ENCODE measurements around the gene PLEKHA8.

Gene PLEKHA8

DNA sequence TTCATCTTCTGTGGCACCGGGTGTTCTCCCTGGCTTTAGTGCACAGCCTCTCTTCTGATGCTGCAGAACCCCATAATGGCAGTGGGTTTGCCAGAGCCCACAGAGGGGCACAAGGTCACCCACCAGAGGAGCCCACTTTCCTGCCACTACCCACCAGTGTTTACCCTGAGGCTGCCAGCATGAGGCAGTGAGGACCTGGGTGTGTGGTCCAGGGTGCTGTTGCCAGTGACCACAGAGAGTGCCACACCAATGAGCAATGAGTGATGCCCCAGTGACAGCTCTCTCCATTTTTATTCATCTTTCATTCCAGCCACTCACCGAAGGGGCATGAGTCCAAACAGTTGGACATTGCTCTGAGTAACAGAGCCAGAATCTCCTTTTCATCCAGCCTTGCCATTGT, 141.4 kb downstream of the PLEKHA8 start:
- DNase-seq (ENCODE audit: low read depth) = no peak

DNA sequence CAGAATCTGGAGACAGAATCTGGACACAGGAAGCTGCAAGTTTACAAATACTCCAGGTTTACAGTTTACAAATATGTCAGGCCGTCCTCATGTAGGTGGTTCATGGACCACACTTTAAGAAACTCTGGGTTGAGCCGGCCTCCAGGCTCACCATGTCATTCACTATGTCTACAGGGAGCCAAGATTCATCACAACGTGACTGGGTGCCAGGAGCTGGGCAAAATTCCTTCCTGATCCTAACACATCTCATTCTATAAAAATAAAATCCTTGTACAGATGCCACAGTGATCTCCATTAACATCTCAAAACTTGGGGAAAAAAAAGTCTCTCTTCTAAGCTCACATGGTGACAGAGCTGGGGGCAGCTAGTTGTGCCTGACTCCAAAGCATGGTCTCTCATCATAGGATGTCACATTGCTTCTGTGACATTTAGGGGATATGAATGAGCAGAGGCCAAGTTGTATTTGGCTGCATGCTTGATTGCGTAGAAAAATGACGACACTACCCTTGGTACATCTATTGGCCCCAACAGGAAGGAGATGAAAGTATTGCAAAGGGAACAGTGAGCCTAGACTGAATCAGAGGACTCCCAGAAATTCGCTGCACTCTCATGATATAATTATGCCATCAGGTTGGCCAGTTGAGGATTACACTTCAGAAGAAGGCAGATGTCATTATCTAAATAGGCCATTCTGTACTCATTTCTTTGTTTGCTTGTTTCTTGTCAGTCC, 142.4 kb downstream of the PLEKHA8 start:
- DNase-seq (ENCODE audit: low read depth) = no peak

DNA sequence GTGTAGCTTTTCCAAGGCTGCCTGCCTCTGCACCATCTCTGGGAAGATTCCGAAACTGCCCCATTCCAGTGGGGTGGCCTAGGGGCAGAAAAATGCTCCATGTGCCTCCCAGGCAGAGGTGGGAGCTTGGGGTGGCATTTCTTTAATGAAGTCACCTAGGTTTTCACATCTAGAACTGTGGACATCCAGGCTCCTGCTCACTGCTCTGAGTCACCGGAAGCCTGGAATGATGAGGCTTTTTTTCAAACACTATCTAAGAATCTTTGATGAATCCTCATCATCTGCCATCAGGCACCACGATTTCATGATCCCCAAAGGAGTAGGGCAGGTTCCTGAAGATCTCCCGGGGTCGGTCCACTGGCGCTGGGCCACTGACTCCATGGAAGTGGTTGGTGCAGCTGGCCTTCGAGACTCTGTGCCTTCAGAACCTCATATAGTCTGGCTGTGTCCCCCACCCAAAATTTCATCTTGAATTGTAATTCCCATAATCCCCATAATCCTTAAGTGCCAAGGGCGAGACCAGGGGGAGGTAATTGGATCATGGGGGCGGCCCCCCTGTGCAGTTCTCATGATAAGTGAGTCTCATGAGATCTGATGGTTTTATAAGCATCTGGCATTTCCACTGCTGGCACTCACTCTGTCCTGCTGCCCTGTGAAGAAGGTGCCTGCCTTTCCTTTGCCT, 143.7 kb downstream of the PLEKHA8 start:
- DNase-seq (ENCODE audit: low read depth) = no peak

DNA sequence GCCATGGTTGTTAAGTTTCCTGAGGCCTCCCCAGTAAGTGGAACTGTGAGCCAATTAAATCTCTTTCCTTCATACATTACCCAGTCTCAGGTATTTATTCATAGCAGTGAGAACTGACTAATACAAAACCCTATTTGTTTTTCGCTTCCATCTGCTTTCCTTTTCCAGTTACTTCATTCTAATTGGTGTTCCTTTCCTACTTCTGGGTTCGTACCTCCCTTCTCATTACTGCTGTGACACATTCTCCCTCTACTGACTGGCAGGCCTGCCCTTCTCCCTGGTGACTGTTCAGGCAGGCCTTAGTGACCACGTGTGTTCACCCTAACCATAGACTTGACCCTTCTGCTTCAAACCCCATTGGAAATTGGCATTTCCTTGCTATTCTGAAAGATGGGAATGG, 144.2 kb downstream of the PLEKHA8 start:
- DNase-seq (ENCODE audit: low read depth) = no peak

DNA sequence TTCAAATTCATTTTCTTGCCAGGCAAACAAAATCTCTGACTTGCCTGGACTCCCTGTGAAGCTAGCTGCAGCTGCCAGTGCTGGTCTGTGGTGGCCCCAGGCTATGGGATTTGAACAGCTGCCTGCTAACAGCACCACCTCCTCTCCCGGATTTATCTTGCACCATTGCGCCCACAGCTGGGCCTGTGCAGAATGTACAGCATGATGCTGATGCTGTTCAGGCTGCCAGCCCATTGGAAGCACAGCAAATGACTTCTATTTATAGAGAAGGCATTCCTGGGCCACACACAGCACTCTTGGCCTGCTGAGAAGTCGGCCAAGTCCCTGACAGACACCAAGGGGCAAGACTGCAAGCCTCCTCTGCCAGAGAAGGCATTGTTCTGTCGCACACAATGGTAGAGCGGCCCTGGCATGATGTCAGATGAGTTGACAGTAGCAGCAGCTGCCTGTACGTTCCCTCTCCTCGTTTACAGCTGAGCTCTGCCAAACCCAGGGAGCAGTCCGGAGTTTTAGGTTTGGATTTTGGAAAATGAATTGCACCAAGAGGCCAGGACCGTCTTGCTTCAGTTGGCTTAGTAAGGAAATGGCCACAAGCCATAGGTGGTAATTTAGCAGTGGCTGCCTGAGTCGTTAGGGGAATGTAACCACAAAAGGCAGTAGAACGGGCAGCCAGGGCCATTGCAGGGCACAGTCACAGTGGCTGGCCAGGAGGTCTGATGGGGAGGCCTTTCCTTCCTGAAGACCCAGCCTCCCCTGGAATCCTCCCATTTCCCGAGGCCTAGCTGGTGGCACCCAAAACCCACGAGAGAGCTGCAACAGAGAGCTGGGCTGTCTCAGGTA, 145.1 kb downstream of the PLEKHA8 start:
- DNase-seq (ENCODE audit: low read depth) = peak; percentile 91

DNA sequence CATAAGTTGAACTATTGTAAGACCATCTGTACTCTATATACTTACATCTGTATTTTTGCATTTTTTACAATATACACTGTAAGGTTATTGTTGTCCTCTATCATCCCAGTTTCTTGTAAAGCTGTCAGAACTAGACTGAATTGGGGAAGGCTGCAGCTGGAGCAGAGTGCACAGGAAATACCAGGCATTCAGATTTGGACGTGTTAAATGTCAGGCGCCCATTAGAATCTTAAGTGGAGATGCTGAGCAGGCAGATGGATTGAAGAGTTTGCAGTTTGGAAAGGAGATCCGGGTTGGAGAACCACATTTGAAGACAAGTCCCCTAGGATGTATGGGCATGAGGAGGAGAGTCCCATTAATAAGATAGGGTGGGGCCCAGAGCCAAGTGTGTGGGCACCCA, 147.0 kb downstream of the PLEKHA8 start:
- no peak for DNase-seq (ENCODE audit: low read depth)

DNA sequence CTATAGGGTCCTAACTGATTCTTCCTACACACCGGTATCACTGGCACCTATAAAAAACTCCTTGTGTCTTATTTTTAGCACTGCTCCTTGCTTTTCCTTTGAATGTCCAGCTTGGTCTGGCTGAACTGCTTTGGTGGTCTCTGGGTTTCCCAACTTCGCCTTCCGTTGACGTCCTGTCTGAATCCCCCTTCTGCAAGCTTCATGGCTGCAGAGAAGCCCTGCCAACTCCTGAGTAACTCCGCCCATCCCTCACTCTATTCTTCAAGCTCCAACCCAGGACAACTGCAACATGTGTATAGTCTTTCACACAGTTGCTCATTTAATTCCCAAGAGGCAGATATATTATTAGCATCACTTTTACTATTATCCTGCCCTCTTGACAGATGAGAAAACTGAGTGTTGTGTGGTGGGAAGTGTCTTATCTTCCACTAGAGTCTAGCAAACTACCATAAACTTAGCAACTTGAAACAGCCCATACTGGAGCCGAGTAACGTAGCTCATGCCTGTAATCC, 147.5 kb downstream of the PLEKHA8 start:
- no peak for DNase-seq (ENCODE audit: low read depth)

DNA sequence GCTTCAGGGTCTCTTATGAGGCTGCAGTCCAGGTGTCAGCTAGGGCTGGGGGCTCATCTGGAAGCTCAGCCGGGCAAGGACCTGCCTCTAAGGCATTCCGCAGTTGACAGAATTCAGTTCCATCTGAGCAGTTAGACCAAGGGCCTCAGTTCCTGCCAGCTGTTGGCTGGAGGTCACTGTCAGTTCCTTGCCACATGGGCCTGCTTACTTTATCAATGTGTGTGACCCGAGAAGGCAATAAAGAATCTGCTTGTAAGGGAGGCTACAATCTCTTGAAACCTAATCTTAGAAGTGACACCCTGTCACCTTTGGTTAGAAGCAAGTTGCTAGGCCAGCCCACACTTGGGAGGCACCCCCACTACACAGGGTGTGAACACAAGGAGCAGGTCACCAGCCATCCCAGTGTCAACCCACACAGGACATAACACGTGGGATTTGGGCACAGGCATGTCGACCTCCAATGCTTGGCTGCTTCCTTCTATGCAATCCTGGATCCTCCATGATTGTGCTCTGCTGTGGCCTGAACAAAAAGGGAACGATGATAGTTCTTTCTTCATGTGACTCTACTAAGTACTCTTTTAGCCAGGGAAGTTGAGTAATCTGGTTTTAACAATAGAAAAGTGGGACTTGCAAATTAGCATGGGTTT, 148.4 kb downstream of the PLEKHA8 start:
- no peak for DNase-seq (ENCODE audit: low read depth)

DNA sequence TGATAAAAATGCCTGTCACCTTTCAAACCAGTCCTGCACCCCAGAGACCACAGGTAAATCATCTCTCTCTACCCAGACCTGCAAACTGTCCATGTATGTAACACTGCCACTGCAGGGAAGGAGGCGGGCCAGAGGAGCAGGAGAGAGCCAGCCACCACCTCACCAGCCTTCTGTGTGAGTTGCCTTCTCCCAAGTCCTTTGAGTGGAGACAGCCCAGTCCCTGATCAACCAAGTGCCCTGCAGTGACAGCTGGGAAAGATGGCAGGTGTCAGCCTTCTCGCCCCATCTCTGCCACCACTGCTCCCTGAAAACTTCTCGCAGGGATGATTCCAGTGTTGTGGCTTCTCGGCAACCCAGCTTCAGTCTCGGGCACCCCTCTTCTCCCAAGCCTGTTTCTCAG, 149.0 kb downstream of the PLEKHA8 start:
- DNase-seq (ENCODE audit: low read depth) = no peak

DNA sequence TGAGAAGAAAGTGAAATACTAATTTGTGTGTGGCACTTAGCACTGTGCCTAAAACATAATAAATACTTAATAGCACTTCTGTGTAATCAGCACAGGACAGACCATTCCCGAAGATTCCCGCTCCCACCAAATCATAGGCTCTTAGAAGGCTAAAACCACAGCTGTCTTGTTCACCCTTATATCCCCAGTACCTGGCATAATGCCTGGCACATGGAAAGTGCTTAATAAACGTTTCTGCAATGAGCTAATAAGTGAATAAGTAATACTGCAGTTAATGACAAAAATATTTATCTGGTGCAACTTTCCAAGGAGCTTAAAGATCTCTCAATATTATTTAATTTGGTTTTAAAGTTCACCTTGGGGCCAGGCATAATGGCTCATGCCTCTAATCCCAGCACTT, 149.8 kb downstream of the PLEKHA8 start:
- no peak for DNase-seq (ENCODE audit: low read depth)

DNA sequence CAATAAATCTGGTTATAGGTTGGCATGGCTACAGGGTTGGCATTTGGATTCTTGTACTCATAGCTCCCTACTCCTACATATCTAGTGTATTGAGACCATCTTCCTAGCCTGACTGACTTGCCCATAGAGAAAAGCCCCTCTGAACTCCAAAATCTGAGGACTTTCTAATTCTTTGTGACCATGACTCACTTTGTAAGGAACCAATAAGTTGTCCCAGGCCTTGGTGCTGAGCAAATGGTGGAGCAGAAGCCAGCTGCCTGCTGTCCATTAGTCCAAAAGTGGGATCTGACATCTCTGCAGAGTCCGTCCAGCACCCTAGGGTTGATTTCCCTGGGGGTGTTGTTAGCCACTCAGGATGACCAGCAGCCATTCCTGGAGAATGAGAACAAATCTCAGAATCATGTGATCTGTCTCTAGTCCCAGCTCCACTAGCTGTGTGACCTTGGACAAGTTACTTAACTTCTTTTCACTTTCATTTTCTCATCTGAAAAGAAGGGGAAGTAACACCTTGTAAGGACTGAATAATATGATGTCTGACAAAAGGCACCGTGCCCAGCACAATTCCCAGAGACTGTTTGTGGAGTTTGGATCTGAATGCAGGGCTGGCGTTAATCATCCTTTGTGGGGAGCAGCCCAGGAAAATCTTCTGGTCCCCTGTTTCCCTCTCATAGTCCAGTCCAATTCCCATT, 150.7 kb downstream of the PLEKHA8 start:
- DNase-seq (ENCODE audit: low read depth) = no peak

All from stromal cell of bone marrow (primary cell).